HCEC 1CT (cell line): ENCODE results near the gene HOOK2.

ENCODE experiments used
- DNase-seq: peaks from one replicate; pipeline ENCODE4 v3.0.0-alpha.2; 2017

HOOK2 gene

DNA sequence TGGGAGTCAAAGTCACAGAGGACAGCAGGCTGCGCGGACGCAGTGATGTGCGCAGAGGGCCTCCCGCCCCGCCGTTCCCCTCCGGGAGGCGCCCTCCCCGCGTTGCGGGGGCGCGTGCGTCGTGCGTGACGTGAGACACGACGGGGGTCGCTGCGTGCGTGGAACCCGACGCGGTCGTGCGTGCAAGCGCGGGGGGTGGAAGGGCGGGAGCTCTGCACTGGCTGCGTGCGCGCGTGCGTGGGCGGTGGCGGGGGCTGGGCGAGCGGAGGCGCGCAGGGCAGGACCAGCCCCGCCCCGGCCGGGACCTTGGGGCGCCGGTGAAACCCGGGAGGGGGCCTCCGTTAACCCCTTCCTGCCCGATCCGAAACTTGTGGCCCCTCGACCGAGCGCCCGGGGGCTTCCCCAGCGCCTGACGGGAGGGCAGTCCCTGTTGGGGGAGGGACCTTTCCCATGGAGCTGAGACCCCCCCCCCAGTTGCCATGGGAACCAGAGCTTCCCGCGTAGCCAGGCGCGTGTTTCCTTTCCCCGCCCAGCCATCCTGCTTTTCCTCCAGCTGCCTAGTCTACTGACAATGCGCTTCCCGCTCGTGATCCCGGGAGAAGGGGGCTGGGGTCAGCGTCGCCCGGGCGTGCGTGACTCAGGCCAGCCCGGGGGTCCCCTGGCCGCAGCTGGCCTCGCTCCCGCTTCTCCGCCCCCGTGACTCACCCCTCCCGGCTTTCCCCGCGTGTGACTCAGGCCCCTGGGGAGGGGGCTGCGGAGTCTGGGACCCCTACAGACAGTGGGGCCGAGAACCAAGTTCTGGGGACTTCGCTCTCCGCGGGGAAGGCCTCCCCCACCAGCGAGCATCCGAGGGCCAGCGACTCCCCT, 7.3 kb upstream of the HOOK2 start:
- DNase-seq = peak; percentile 63

DNA sequence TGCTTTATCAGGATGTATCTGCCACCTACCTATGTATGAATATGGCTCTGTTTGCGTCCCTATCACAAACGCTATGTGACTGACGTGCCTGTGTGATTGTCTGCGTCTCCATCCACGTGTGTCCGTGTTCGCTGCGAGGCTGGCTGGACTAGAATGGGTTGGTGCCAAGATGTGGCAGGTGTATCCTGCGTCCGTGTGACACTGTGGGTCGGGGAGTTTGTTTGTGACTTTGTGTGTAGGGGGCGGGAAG, 6.7 kb upstream of the HOOK2 start:
- no peak for DNase-seq

DNA sequence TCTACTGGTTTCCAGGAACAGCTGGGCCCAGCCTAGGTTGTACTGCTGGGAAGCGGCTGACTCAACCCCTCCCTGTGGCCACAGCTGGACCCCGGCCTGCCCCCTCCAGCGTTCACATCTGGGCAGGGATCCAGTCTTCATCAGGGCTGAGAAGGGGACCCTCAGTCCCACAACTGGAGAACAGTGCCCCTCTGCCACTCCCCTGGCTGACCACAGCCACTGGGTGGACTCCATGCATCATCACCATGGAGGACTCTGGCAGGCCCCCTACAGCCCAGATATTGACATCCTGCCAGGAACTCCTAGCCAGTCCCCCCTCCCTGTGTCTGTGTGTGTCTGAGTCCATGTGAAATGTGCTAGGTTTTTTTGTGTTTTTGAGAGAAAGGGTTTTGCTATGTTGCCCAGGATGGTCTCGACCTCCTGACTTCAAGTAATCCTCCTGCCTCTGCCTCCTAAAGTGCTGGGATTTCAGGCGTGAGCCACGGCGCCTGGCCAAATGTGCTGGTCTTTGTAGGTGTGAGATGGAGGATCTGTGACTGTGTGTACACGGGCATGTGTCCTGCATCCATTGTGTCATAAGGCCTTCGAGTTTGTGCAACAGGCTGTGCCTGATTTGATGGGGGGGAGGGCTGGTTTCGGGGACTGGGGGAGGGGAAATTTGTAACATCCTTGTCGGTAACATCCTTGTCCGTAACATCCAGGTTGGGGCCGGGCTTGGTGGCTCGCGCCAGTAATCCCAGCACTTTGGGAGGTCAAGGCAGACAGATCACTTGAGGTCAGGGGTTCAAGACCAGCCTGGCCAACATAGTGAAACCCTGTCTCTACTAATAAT, 4.0 kb upstream of the HOOK2 start:
- DNase-seq = peak; percentile 71

DNA sequence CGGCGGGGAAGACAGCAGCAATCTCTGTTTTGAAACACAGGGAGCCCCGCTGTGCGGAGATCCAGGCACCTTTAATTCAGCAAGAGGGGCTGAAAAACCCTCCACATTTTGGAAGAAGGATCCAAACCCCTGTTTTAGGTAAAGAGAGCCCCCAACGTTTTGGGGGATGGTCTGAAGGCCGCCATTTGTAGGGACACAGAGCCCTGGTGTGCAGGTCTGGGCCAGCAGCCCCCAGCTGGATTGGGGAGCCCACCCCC, 3.5 kb upstream of the HOOK2 start:
- no peak for DNase-seq

DNA sequence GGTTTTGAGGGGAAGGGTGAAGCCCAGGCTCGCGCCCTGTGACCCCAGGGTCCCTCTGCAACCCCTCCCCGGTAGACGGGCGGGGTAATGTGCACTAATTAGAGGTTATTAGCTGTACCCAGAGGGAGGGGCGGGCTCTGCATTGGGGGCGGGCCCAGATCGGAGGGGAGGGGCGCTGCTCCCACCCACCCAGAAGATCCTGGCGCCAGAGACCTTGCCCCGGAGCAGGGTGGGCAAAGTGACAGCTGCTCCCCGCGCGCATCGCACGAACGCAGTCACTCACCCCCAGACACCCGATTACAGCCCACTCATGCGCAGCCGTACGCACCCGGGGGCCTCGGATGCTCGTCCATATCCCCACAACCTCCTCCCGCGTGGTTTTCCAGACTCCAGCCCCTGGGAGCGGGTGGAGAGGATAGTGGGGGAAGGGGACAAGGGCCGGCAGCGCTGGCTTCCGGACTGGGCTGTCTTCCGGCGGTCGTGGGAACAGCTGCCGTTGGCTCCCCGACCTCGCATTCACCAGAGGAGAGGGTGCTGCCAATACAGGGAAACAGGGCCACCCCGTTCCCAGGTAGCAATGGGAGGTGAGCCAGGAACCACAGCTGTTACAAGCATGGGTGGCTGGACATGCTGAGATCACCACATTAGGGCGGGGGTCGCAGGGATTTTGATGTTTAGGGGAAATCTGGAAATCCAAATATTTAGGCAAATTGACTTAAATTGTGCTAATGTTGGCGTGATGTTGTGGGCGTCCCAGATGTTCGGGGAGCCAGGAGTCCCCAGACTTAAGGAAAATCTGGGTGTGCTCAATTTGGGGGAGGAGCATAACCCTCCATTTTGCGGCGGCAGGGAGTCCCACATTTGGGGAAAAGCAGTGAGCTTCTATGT, 2.9 kb upstream of the HOOK2 start:
- DNase-seq = peak; percentile 69

DNA sequence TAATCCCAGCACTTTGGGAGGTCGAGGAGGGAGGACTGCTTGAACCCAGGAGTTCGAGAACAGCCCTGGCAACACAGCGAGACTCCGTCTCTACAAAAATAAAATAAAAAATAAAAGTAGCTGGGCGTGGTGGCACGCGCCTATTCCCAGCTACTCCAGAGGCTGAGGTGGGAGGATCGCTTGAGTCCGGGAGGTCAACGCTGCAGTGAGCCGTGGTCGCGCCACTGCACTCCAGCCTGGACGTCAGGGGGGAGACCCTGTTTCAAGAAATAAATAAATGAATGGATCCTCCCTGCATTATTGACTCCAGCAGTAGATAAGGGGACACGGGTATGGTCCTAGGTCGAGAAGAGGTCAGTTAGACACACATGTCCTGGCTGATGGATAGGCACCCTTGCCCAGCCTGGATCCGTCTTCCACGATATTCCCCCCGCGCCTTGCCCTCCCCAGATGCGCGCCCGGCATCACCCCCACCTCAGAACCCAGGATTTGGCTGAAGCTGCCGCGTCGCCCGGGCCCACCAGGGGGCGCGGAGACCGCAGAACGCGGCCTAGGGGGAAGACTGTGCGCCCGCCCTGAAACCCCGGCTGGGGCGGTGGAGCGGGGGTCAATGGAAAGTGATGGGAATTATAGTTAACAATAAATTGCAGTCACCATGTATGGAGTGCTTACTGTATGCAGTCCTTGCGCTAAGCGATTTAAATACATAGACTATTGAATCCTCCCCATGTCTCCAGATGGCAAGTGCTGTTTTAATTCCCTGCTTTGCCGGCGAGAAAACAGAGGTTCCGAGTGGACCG, 2.1 kb upstream of the HOOK2 start:
- DNase-seq = peak; percentile 68

DNA sequence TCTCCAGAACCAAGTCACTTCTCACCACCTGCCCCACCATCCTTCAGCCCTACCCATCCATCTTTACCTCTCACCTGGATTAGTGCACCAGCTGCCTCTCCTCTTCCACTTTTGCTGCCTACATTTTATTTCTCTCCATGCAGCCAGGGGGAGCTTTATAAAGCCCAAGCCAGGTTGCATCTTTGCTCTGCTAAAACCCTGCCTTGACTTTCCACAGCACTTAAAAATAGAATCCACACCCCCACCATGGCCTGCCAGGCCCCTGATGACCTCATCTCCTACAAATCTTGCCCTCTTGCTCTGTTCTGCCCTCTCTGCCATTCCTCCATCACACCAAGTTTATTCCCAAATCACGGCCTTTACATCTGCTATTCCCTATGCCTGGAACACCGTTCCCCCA, 1.8 kb downstream of the HOOK2 start:
- peak; percentile 34 for DNase-seq

DNA sequence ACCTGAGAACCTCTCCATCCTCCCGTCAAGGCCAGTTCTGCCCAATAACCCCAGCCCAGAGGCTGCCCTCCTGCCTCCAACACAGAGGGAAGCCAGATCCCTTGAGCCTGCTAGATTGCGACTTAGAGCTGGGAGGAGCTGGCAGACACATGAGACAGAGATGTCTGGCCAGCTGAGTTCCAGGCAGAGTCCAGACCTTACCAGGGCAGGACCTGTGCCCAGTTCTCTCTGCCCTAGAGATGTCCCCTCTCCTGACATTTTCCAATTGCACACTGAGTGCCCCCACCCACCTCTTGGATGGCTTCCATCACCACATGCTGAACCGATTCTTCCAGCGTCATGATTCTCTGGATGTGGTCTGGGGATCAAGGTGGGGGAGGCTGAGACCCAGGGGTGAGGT, 3.0 kb downstream of the HOOK2 start:
- DNase-seq = no peak

DNA sequence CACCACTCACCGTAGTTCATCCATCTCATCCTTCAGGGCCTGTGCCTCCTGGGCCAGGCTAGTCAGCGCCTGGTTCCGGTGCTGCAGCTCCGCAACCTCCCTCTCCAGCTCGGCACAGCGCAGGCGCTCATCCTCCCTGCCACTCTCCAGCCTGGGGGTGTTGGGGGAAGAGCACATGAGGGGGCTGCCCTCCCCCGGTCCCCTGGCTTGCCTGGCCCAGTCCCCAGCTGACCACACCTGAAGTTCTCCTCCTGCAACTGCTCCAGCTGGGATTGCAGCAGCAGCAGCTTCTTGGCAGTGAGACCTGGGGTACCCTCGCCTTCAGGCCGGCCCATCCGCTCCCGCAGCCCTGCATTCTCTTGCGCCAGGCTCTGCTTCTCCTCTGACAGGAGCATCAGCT, 4.4 kb downstream of the HOOK2 start:
- DNase-seq = no peak

DNA sequence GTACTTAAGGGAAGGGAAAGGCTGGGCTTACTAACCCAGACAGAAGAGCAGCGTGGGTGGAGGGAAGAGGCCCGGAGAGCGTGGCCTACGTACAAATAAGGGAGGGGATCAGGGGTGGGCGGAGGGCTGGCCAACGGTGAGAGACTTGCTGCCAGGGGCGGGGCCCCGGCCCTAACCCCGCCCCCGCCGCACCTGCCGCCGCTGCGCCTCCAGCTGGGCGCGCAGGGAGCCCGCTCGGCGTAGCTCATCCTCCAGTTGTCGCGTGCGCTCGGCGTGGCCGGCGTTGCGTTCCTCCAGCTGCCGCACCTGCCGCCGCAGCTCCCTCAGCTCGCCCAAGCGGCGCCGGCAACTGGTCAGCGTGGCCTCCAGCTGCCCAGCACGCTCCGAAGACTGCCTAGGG, 5.7 kb downstream of the HOOK2 start:
- DNase-seq = no peak

DNA sequence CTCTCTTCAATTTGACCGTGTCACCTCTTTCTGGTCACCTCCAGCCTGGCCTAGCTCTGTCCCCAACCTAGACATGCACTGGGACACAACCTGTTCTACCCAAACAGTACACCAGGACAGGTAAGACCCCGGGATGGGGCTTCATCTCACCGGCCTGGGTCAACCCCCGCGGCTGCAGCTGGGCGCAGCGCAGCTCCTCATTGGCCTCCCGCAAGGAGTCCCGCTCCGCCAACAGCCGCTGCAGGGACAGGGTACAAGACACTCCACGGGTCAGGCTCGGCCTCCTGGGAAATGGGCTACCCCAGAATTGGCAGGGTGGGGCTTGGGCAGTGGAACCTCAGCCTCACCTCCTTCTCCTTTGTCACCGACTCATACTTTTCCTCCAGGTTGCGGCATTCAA, 7.7 kb downstream of the HOOK2 start:
- DNase-seq = no peak

DNA sequence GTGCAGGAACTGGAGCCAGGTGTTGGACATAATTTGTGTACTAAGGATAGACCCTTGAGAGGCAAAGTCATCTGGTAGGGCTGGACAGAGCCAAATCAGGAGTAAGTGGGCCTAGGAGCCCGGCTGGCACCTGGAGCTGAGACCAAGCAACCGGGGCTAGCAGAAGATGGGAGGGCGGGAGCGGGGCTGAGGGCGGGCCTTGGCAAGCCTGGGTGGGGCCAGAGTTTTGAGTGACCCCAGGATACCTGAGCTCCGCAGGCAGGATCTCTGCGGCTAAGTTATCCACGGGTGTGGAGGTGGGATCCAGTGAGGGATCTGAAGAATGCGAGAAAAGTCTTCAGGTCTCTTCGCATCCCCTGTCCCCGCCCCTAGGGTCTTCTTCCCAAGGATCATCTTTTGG, 8.2 kb downstream of the HOOK2 start:
- no peak for DNase-seq

DNA sequence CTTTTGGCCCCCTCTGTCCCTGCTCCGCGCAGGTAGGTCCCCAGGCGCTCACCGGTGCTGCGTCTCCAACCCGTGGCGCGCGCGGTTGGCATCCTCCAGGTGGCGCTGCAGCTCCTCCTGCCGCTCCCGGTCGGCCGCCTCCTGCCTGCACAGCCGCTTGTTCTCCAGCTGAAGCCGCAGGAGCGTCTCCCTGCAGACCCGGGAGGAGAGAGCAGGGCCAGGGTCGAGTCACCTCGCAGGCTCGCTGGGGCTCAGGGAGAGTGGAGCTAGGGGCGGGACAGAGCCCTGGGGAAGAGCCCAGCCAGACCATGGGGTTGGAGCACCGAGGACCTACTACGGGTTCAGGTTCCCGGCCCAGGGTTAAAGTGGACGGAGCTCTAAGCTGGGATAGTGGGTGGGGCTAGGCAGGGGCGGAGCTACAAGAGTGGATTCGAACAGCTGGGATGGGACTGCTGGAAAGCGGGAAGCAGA, 9.3 kb downstream of the HOOK2 start:
- peak; percentile 66 for DNase-seq

DNA sequence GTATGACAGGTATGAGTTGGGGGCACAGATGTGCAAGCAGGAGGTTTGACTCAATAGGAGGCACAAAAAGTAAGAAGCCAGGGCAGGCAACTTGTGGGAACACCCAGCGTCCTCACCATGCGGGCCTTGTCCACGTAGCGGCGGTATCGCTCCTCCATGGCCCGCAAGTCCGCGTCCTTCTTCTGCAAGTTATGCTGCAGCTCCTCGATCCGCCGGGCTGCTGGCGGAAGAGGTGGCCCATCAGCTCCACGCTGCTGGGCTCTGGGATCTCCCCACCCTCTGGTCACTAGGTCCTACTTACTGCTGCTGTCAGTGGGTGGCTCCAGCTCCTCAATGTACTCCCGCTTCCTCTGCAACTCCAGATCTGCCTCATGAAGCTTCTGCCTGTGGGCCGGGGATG, 10.7 kb downstream of the HOOK2 start:
- DNase-seq = no peak

DNA sequence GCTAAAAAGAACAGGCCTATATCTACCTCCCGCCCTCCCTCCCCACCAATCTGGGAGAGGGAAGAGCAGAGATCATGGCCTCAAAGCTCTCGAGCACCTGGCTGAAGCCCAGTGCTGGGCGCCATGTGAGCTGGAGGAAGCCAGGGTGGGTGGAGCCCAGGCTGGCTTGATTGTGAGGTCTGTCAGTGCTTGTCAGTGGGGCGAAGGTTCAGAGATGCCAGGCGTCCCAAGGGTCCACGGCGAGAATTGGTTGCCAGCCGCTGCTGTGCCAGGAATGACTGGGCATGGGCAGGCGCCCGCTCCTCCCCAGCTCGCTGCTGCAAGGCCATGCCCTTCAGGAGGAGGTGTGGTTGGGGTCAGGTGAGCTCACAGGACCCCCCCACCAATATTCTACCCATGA, 12.3 kb downstream of the HOOK2 start:
- DNase-seq = no peak

DNA sequence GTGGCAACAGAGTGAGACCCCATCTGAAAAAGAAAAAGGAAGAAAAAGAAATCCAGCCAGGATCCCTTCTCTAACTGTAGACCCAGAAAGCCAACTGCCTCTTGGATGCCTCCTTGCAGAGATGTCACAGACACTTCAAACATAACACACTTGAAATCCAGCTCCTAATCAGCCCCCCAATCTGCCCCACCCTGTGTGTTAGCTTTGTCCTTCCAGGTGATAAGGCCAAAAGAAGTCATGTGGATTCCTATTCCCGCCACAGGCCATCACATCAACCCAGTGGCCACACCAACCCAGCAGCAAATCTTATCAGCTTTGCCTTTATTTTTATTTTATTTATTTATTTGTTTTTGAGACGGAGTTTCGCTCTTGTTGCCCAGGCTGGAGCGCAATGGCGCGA, 15.7 kb downstream of the HOOK2 start:
- DNase-seq = no peak

DNA sequence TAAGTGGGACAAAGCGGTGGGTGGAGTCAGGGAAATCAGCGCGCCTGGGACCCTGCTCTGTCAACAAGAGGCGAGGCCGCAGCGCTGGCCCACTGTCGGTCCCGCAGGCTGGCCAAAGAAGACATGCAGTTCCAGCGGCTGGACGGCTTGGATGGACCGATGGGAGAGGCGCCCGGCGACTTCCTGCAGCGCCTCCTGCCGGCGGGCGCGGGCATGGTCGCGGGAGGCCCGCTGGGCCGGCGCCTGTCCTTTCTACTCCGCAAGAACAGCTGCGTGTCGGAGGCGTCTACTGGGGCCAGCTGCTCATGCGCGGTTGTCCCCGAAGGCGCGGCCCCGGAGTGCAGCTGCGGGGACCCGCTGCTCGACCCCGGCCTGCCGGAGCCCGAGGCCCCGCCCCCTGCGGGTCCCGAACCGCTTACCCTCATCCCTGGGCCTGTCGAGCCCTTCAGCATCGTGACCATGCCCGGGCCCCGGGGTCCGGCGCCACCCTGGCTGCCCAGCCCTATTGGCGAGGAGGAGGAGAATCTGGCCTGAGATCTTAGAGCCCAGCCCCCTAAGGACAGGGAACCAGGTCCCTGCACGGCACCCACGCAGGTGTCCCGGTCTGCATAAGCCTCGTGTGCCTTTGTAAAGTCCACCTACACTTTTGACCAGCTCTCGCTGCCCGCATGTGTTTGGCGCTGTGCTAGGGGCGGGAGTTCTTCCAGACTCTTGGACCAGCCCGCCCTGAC, 17.6 kb downstream of the HOOK2 start:
- DNase-seq = peak; percentile 74

DNA sequence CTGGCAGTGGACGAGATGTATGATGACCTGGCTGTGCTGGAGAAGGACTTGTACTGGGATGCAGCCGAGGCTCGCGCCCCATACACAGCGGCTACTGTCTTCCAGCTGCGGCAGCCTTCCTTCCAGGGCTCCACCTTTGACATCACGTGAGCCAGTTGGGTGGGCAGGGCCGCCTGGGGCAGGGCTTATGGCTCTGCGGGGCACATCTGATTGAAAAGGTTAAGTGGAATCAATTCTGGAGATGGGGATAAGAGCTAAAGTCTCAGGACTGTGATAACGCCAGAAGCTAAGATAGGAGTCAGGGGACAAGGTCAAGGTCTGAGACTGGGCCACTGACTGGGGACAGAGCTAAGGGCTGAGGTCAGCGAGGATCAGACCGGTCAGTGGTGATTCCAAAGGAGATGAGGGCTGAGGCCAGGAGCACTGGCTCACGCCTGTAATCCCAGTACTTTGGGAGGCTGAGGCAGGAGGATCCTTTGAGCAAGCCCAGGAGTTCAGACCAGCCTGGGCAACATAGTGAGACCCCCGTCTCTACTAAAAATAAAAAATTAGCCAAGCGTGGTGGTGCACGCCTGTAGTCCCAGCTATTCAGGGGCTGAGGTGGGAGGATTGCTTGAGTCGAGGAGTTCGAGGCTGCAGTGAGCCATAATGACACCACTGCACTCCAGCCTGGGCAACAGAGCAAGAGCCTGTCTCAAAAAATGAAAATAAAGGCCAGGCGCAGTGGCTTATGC, 19.0 kb downstream of the HOOK2 start:
- no peak for DNase-seq

DNA sequence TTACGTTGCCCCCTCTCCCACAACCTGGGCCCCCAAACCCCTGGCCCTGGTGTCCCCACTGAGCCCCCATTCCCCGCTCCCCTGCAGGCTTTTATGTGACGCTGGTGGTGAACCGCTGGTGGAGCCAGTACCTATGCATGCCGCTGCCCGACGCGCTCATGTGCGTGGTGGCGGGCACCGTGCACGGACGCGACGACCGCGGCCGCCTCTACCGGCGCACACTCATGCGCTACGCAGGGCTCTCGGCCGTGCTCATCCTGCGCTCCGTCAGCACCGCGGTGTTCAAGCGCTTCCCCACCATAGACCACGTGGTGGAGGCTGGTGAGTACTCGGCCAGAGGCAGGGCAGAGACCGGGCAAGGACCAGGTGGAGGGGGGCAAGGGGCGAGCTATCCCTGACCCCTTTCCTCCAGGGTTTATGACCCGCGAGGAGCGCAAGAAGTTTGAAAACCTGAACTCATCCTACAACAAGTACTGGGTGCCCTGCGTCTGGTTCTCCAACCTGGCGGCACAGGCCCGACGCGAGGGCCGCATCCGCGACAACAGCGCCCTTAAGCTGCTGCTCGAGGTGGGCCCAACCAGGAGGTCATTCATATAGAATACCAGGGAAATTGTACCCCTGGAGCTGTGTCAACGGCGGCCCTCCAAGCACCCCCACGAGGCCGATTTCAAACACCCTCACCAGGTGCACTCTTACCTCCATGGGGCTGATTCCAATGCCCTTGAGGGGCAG, 20.7 kb downstream of the HOOK2 start:
- no peak for DNase-seq

DNA sequence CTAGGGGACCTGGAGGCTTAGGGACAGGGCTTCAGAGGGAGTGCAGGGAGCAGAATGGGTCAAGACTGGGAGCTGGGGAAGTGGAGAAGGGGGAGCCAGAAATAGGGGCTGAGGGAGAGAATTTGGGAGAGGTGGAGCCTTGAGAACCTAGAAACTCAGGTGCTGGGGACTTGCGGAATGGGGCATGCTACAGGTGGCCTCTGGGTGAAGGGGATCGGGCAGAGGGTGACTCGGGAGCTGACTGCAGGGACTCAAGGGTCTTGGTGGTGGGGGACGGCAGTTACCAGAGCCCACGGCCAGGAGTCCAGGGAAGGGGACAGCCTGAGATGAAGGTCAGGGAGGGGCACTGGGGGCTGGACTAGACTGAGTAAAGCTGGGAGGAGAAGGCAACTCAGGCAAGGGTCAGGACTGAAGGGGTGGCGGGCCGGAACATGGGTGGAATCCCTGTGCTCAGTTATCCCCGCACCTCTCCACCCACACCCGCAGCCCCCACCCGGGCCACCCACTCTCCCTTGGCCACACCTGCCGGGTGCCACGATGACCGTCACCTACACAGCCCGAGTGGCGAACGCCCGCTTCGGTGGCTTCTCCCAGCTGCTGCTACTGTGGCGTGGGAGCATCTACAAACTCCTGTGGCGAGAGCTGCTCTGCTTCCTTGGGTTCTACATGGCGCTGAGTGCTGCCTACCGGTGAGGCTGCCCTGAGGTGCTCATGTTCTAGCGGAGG, 23.1 kb downstream of the HOOK2 start:
- DNase-seq = no peak
